GM18499 (cell line): ENCODE data around the gene PLN.

ENCODE experiments used
- ATAC-seq: cut with Tn5 transposase; IDR thresholded peaks from one replicate; pipeline ENCODE4 v1.9.1; 2021; ENCODE audit warnings: moderate number of reproducible peaks; ENCODE audit not compliant: insufficient read depth, unreplicated experiment

Gene PLN

DNA sequence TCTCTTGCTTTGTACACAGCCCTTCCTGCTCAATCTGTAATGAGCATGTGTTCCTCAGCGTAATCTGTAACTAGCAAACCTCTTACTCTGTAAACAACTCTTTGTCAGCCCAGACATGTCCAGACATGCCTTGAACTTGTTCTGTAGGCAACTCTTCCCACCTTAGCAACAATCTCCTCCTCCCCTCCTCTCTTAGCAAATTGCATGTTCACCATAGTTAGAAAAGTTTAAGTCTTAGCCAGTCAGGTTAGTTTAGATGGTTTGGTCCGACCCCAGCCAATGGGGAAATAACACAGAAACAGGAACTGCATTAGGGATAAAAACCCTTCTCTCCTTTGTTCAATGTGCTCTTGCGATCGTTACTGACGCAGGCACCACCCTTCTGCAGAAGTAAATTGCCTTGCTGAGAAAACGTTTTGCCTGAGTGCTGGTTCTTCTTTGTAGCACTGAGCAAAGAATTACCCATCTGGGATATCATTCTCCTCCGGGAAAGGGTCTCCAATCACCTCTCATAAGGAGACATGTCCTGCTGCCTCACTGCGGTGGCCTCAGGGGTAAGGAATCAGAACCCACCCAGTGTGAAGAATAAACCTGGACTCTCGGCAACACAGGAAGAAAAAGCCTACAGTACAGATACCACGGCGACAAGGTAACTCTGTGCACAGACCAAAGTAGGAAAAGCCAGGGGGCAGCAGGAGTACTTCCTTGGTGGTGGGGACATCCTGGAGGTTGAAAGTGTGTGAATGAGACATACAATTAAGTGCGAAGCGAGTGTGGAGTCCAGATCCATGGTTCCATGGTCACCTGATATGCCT is 26.2 kb downstream of the PLN start:
- ATAC-seq, result no peak

DNA sequence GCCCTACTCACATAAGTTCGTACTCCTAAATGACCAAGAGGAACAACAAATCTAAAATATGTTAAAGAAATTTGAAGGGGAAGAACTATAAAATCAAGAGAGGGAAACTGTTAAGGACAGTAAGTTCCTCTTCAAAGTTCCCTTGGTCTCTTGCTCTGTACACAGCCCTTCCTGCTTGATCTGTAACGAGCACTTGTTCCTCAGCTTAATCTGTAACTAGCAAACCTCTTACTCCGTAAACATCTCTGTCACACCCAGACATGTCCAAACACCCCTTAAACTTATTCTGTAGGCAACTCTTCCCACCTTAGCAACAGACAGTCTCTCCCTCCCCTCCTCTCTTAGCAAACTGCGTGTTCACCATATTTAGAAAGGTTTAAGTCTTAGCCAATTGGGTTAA is 29.9 kb downstream of the PLN start:
- ATAC-seq, result no peak

DNA sequence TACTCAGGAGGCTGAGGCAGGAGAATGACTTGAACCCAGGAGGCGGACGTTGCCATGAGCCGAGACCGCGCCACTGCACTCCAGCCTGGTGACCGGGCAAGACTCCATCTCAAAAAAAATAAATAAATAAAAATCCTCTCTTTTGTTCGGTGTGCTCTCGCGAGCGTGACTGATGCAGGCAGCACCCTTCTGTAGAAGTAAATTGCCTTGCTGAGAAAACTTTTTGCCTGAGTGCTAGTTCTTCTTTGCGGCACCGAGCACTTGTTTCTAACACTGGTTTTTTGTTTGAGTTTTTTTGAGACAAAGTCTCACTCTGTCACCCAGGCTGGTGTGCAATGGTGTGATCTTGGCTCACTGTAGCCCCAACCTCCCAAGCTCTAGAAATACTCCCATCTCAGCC is 30.5 kb downstream of the PLN start:
- ATAC-seq, result no peak

- ATAC-seq, result no peak
These were observed 31.7 kb downstream of the PLN start for GRCh38 chr6:118579786-118580185.

- ATAC-seq, result no peak
These were observed 32.7 kb downstream of the PLN start for GRCh38 chr6:118580585-118581419.

DNA sequence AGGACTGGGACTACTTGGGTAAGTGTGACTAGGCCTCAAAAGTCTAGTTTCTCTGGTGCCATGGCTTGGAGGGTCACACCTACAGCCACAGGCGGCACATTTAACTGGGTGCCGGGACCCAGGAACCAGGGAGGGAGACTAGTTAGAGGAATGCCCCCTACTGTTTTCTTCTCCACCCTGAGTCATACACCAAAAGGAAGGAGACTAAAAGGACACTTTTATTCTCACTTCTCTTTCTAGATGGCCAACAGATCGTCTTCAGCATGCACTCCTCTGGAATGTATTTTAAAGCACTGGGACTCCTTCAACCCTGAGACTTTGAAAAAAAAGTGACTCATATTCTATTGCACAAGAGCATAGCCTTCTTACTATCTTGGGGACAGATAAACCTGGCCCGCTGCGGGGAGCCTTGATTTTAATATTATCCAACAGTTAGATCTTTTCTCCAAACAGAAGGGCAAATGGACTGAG is 33.4 kb downstream of the PLN start:
- no peak for ATAC-seq

DNA sequence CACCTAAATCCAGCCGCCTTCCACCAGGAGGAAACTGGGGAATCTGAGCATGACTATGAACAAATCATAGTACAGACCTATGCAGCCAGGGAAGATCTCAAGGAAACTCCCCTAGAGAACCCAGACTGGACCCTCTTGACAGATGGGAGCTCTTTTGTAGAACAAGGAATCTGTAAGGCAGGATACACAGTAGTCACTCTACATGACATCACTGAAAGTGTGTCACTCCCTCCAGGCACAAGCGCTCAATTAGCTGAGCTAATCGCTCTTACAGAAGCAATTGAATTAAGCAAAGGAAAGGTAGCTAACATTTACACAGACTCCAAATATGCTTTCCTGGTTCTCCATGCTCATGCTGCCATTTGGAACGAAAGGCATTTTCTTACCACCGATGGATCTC is 36.8 kb downstream of the PLN start:
- ATAC-seq, result no peak

DNA sequence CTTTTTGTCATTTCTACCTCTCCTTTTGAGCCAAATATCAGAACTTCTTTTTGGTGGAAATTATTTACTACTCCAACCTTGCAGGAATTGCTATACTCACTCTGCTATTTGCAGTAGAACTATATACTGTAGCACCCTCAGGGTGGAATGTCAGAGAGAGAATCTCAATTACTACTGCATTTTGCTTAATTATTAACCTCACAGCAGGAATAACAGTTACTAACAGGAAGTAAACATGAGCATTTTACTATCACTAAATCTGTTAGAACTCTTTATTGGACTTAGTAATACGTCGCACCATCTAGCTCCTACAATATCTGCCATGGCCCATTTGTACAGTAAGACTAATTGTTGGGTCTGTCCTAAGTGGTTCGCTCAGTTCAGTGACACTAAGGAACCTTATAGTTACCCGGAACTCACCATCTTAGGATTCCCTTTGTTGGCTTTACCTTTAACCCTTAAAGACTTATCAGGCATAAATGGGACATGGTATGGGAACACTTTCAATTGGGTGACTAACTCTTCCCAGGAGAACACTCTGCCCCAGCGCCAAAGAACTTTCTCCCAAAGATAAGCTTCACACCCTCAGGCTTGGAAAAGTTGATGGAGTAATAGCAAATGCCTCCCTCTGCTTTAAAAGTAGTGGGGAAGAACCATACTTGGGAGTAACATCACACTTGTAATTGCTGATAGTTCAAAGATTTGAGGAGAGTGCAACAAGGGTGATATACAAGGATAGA is 38.8 kb downstream of the PLN start:
- no peak for ATAC-seq

GRCh38 chr6:118588626-118589025 is 40.5 kb downstream of the PLN start:
- no peak for ATAC-seq

DNA sequence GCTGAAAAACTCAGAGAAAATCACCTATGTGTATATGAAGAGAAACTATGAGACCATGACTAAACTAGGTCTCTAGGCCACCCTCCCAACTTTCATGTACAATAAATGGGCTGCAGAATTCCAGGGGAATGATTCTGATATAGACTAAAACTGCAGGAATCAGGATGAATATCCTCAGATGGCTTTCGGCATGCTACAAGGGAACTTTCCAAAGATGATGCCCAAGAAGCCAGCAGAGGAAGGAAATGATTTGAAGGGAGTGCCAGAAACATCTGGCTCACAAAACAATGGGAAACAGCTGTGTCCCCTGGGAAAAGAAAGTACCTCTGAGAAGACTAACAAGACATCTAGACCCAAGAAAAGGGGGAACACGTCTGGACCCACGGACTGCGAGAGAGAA is 41.1 kb downstream of the PLN start:
- no peak for ATAC-seq

GRCh38 chr6:118589649-118590365 is 41.7 kb downstream of the PLN start:
- ATAC-seq, result no peak

DNA sequence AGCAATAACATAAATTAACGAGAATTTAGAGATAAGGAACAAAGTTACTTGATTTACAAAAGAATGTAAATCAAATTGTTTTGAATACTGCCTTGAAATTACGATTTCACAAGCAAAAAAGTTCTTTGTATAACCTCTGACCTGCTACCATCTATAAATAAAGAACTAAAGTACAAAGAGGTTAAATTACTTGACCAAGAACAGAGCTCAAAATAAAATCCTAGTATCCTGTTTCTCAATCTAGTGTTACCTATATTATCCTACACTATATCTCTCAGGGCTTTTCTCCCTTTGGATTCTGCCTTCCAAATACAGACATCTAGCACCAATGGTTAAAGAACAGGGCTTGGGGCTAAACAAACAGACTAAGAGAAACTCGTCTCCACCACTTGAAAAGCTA is 43.8 kb downstream of the PLN start:
- ATAC-seq, result no peak

DNA sequence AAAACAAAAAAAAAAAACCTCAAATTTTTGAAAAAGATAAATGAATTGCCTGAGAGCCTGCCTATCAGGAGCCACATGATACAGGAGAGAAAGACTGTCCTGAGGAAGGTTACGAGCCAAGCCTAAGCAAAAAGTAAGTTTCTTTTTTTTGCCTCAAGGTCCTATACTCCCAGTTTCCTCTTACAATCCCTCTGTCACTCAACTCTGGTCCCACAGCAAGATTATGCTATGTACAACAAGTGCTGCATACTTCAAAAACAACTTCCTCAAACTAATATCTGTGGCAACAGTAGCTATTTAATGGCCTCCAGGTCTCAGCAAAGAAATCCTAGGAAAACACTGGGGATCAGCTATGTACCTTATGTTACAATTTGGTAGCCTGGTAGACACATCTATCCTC is 46.8 kb downstream of the PLN start:
- no peak for ATAC-seq

DNA sequence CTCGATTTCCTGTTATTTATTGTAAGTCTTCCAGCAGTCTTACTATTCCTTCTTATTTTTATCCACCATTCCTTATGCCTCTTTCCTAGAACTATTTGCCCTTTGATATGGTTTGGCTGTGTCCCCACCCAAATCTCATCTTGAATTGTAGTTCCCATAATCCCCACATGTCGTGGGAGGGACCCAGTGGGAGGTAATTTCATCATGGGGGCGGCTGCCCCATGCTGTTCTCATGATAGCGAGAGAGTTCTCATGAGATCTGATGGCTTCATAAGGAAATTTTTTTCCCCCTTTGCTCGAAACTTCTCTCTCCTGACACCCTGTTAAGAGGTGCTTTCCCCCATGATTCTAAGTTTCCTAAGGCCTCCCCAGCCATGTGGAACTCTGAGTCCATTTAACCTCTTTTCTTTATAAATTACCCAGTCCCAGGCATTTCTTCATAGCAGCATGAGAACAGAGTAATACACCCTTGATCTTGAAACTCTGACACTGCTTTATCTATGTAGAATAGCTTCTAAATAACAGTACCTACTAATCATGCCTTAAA is 48.8 kb downstream of the PLN start:
- ATAC-seq, result no peak

- ATAC-seq, result no peak
These were observed 49.5 kb downstream of the PLN start for GRCh38 chr6:118597636-118598035.

DNA sequence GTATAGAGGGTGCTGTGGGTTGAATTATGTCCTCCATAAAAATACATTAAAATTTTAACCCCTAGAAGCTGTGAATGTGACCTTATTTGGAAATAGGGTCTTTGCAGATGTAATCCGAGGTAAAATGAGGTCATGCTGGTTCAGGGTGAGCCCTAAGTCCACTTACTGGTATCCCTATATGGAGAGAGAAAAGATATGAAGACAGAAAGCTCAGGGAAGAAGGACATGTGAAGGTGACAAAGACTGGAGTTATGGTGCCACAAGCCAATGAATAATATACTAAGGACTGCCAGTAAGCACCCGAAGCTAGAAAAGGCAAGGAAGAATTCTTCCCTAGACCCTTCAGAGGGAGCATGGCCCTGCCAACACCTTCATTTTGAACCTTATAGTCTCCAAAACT is 50.2 kb downstream of the PLN start:
- ATAC-seq, result no peak

DNA sequence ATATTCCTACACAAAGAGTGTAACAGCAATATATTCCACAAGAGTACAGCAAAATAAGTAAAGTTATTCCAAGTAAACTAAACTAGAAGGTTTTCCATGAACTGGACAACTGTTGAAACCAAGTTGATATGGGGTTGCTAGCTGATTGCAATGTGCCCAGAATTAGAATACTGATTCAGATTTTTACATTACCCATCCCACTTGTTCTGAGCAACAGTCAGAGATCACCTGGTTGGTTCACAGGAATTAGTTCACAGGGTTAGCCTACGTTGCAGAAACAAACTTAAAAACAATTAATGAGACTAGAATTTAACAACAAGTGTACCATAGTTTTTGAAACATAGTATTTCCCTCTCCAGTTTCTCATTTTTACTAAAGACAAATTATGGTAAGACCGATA is 54.2 kb downstream of the PLN start:
- ATAC-seq, result no peak

GRCh38 chr6:118603372-118603771 is 55.3 kb downstream of the PLN start:
- no peak for ATAC-seq

- ATAC-seq, result no peak
These were observed 58.2 kb downstream of the PLN start for GRCh38 chr6:118606268-118606667.

- no peak for ATAC-seq
These were observed 58.8 kb downstream of the PLN start for GRCh38 chr6:118606858-118607257.
